ENCODE measurements around the gene PIH1D2. TPM values are rescaled to one million over a fixed set of nuclear protein-coding genes. Genes with fewer than 3 reads are reported as not detected.

Gene PIH1D2
- total and polyA plus RNA-seq, 9 of the 15 experiments (the other 6 are each of a cell fraction or from before 2014, with no cell fraction given): 1.5 to 5.4 (median 3.0) TPM

DNA sequence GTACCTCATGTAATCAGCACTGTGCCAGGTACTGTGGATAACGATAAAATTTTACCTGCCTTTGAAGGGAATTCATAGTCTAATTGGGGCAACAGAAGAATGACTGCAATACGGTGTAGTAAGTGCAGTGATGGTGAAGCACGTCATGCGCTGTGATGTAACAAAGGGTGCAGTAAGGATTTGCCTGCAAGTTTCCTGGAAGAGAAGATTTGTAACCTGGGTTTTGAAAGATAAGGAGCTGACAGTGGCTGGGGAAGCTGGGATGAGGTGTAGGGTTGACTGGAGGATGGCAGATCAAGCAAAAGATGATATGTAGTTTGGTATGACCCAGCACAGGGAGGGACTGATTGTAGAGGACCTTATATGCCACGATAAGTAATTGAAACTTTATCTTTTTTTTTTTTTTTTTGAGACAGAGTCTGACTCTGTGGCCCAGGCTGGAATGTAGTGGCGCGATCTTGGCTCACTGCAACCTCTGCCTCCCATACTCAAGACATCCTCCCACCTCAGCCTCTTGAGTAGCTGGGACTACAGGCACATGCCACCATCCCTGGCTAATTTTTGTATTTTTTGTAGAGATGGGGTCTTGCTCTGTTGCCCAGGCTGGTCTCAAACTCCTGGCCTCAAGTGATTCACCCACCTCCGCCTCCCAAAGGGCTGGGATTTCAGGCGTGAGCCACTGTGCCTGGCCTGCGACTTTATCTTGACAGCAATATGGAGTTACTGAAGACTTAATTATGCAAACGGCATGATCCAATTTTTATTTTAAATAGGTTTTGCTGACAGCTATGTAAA lies 24.1 kb upstream of the PIH1D2 start (continued):
- TF ChIP-seq, protein P1, sequence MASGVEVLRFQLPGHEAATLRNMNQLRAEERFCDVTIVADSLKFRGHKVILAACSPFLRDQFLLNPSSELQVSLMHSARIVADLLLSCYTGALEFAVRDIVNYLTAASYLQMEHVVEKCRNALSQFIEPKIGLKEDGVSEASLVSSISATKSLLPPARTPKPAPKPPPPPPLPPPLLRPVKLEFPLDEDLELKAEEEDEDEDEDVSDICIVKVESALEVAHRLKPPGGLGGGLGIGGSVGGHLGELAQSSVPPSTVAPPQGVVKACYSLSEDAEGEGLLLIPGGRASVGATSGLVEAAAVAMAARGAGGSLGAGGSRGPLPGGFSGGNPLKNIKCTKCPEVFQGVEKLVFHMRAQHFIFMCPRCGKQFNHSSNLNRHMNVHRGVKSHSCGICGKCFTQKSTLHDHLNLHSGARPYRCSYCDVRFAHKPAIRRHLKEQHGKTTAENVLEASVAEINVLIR (CRISPR knock-in tag; IDR thresholded peaks at IDR 0.05): peak; percentile 59
- TF ChIP-seq ZNF232 (CRISPR knock-in tag; IDR thresholded peaks at IDR 0.05) (no peak), SMARCA4 (IDR thresholded peaks at IDR 0.05) (peak; percentile 78), RBM25 (IDR thresholded peaks at IDR 0.05; ENCODE audit: low read depth, low read length, severe bottlenecking) (peak; percentile 34), FOXM1 (IDR thresholded peaks at IDR 0.05; ENCODE audit: low read depth) (peak; percentile 33; the same call in 1 of the 2 replicates), FOXM1 (CRISPR knock-in tag; IDR thresholded peaks at IDR 0.05; ENCODE audit: low read depth) (no peak), BHLHE40 (IDR thresholded peaks at IDR 0.05; ENCODE audit: low read length) (peak; percentile 62; the same call in 1 of the 2 replicates), NBN (IDR thresholded peaks at IDR 0.05; ENCODE audit: low read depth) (peak; percentile 87; the same call in 1 of the 2 replicates), CTBP1 (IDR thresholded peaks at IDR 0.05; ENCODE audit: borderline replicate concordance) (peak; percentile 94), SMAD4 (CRISPR knock-in tag; conservative IDR thresholded peaks at IDR 0.05) (0 out of 2 replicates have a peak, but pooled peaks have one; percentile 18), DPF2 (IDR thresholded peaks at IDR 0.05) (peak; percentile 84), NCOR1 (IDR thresholded peaks at IDR 0.05) (peak; percentile 62; the same call in 1 of the 2 replicates), FOXK2 (conservative IDR thresholded peaks at IDR 0.05 in 1 of 2, IDR thresholded peaks at IDR 0.05 in 1 of 2; ENCODE audit: low read depth in 2 of 2) (peak in 1 of 2 experiments; percentile 75; a peak in 2 of 4 replicates), RAD21 (CRISPR knock-in tag; conservative IDR thresholded peaks at IDR 0.05 in 1 of 2, IDR thresholded peaks at IDR 0.05 in 1 of 2) (no peak), ETV6 (IDR thresholded peaks at IDR 0.05; ENCODE audit: borderline replicate concordance in 1 of 2, low read depth in 2 of 2, low read length in 1 of 2) (0 out of 4 replicates have a peak, but pooled peaks of 1 of the 2 experiments have one; percentile 32), ETV6 (CRISPR knock-in tag; IDR thresholded peaks at IDR 0.05; ENCODE audit: borderline replicate concordance) (no peak), EP400 (IDR thresholded peaks at IDR 0.05) (0 out of 2 replicates have a peak, but pooled peaks have one; percentile 42), BCOR (IDR thresholded peaks at IDR 0.05) (peak; percentile 31; the same call in 1 of the 2 replicates), ZEB2 (IDR thresholded peaks at IDR 0.05) (peak; percentile 89), NFE2 (IDR thresholded peaks at IDR 0.05; ENCODE audit: low read depth) (0 out of 2 replicates have a peak, but pooled peaks have one; percentile 5)
- TF ChIP-seq, protein P2, sequence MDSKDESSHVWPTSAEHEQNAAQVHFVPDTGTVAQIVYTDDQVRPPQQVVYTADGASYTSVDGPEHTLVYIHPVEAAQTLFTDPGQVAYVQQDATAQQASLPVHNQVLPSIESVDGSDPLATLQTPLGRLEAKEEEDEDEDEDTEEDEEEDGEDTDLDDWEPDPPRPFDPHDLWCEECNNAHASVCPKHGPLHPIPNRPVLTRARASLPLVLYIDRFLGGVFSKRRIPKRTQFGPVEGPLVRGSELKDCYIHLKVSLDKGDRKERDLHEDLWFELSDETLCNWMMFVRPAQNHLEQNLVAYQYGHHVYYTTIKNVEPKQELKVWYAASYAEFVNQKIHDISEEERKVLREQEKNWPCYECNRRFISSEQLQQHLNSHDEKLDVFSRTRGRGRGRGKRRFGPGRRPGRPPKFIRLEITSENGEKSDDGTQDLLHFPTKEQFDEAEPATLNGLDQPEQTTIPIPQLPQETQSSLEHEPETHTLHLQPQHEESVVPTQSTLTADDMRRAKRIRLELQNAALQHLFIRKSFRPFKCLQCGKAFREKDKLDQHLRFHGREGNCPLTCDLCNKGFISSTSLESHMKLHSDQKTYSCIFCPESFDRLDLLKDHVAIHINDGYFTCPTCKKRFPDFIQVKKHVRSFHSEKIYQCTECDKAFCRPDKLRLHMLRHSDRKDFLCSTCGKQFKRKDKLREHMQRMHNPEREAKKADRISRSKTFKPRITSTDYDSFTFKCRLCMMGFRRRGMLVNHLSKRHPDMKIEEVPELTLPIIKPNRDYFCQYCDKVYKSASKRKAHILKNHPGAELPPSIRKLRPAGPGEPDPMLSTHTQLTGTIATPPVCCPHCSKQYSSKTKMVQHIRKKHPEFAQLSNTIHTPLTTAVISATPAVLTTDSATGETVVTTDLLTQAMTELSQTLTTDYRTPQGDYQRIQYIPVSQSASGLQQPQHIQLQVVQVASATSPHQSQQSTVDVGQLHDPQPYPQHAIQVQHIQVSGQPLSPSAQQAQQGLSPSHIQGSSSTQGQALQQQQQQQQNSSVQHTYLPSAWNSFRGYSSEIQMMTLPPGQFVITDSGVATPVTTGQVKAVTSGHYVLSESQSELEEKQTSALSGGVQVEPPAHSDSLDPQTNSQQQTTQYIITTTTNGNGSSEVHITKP (IDR thresholded peaks at IDR 0.05; ENCODE audit: partially characterized antibody): peak; percentile 95
- TF ChIP-seq, protein P3, sequence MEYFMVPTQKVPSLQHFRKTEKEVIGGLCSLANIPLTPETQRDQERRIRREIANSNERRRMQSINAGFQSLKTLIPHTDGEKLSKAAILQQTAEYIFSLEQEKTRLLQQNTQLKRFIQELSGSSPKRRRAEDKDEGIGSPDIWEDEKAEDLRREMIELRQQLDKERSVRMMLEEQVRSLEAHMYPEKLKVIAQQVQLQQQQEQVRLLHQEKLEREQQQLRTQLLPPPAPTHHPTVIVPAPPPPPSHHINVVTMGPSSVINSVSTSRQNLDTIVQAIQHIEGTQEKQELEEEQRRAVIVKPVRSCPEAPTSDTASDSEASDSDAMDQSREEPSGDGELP (CRISPR knock-in tag; IDR thresholded peaks at IDR 0.05; ENCODE audit: borderline replicate concordance): 0 out of 2 replicates have a peak, but pooled peaks have one; percentile 25
